Uterus (tissue), 2 donors: Measurements from ENCODE around the gene RNF215.

ENCODE experiments used
- POLR2A ChIP-seq, 2 donors: fragments of 450-650 bp; IDR thresholded peaks; one replicate each; pipeline ENCODE4 v1.6.1; 2016; ENCODE audit warnings: antibody characterized with exemption in 2 of 2, mild to moderate bottlenecking in 1 of 2, moderate library complexity in 1 of 2
- TF ChIP-seq, protein P1 (sequence below), 4 experiments: fragments of 200-600 bp in 2 of 4; fragments of 450-650 bp in 2 of 4; sonication (generic) in 2 of 4; IDR thresholded peaks; one replicate each; pipeline ENCODE4 v1.5.1; 2016 to 2019; ENCODE audit warnings: antibody characterized with exemption in 4 of 4, mild to moderate bottlenecking in 2 of 4, moderate library complexity in 1 of 4

DNA sequence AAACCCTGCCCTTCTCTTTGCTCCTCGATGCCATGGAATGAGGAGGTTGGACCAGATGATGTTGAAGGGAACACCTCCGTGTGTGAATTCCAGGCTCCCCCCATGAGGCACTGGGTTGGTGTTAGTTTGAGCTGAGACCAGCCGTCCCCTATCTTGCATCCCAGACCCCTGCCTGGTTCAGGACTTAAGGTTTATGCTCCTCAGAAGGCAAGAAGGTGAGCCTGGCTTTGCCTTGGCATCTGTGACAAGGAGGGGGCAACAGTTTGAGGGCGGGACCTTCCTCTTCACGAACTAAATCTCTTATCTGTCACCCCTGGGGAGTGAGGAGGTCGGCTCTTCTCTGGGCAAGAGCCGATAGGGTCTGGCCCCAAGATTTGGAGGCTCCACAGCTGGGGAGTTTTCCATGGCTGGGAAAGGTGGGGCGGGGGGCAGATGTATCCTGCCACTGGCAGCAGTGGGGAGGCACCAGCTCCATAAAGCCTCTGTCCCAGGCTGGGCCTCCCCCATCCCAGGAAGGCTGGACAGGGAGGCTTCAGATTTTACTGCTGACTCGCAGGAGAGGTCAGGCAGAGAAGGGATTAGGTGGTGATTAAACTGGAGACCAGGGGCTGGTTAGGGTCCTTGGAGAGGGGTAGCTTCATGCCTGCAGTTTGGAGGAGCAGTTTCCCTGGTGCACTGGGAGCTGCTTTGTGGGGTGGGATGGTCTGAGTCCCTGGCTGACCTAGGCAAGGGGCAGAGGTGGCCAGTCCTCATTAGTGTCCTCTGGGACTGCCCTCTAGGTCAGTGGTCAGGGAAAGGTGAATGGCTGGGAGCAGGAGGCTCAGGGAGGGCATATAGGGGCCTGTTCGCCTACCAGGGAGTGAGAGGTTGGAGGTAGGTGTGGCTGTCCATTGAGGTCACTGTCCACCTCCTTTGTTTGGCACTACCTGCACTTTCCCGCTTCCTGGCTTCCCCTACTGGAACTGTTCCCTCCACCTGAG, 10.7 kb upstream of the RNF215 start:
- TF ChIP-seq, protein P1, sequence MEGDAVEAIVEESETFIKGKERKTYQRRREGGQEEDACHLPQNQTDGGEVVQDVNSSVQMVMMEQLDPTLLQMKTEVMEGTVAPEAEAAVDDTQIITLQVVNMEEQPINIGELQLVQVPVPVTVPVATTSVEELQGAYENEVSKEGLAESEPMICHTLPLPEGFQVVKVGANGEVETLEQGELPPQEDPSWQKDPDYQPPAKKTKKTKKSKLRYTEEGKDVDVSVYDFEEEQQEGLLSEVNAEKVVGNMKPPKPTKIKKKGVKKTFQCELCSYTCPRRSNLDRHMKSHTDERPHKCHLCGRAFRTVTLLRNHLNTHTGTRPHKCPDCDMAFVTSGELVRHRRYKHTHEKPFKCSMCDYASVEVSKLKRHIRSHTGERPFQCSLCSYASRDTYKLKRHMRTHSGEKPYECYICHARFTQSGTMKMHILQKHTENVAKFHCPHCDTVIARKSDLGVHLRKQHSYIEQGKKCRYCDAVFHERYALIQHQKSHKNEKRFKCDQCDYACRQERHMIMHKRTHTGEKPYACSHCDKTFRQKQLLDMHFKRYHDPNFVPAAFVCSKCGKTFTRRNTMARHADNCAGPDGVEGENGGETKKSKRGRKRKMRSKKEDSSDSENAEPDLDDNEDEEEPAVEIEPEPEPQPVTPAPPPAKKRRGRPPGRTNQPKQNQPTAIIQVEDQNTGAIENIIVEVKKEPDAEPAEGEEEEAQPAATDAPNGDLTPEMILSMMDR (IDR thresholded peaks at IDR 0.05), result no peak
- no peak for TF ChIP-seq POLR2A (IDR thresholded peaks at IDR 0.05)
